A549 treated with CORT108297 at 1 μM for 4 hours (cell line): ENCODE data around the gene KCNMB2. TPM values are rescaled to one million over a fixed set of nuclear protein-coding genes. Genes with fewer than 3 reads are reported as not detected.

Experiments
- total RNA-seq: library from RNA; stranded (reverse); fragments of 200-300 nt; extraction: Qiagen RNA extraction; gene quantifications from 5 replicates; pipeline ENCODE4 v1.2.3, GENCODE V29; 2022

KCNMB2 gene
- total RNA-seq, result not detected in 5 replicates

GRCh38 chr3:178536211-178537079 lies at the start of gene KCNMB2:
TSS of gene KCNMB2 (plus strand) at chr3:178536436.

